Measurements from ENCODE around the gene JAM3.

Gene JAM3

GRCh38 chr11:134131628-134132244 is 62.9 kb downstream of the JAM3 start:
- H3K9me3 ChIP-seq (ENCODE audit: control insufficient read depth, low read length) = peaks cover 2% of the 10 kb centered on the region
- no peak overlapping the region for H3K4me3 ChIP-seq (ENCODE audit: insufficient read depth, low read depth, low read length)
- WGBS, 2 experiments = 93 to 96% methylated on average over 2 of the region's 2 CpGs
- no peaks in the 10 kb centered on the region for H3K36me3 ChIP-seq (ENCODE audit: control insufficient read depth, insufficient read depth, low read length)
- H3K27me3 ChIP-seq (ENCODE audit: control insufficient read depth, insufficient read depth, low read length, poor library complexity, severe bottlenecking) = no peaks in the 10 kb centered on the region
- no peak overlapping the region for H3K27ac ChIP-seq (ENCODE audit: insufficient read depth, low read depth, low read length, poor library complexity, severe bottlenecking)
- H3K4me1 ChIP-seq (ENCODE audit: control insufficient read depth, insufficient read depth, low read length) = no peaks in the 10 kb centered on the region

GRCh38 chr11:134132808-134133207 is 63.9 kb downstream of the JAM3 start:
- no peak overlapping the region for H3K4me3 ChIP-seq (ENCODE audit: insufficient read depth, low read depth, low read length)
- H3K27ac ChIP-seq (ENCODE audit: insufficient read depth, low read depth, low read length, poor library complexity, severe bottlenecking) = no peak overlapping the region
- H3K9me3 ChIP-seq (ENCODE audit: control insufficient read depth, low read length) = peaks cover 2% of the 10 kb centered on the region
- no peaks in the 10 kb centered on the region for H3K36me3 ChIP-seq (ENCODE audit: control insufficient read depth, insufficient read depth, low read length)
- H3K4me1 ChIP-seq (ENCODE audit: control insufficient read depth, insufficient read depth, low read length) = no peaks in the 10 kb centered on the region
- H3K27me3 ChIP-seq (ENCODE audit: control insufficient read depth, insufficient read depth, low read length, poor library complexity, severe bottlenecking) = no peaks in the 10 kb centered on the region

- Histone ChIP-seq H3K9me3 (ENCODE audit: control insufficient read depth, low read length) (peaks cover 2% of the 10 kb centered on the region), H3K36me3 (ENCODE audit: control insufficient read depth, insufficient read depth, low read length) (no peaks in the 10 kb centered on the region), H3K27ac (ENCODE audit: insufficient read depth, low read depth, low read length, poor library complexity, severe bottlenecking) (no peak overlapping the region), H3K27me3 (ENCODE audit: control insufficient read depth, insufficient read depth, low read length, poor library complexity, severe bottlenecking) (no peaks in the 10 kb centered on the region), H3K4me3 (ENCODE audit: insufficient read depth, low read depth, low read length) (no peak overlapping the region), H3K4me1 (ENCODE audit: control insufficient read depth, insufficient read depth, low read length) (no peaks in the 10 kb centered on the region)
- 91 to 100% methylated on average over 1 of the region's 1 CpG for WGBS, 2 experiments
Observed at GRCh38 chr11:134134167-134134566, 65.3 kb downstream of the JAM3 start.

DNA sequence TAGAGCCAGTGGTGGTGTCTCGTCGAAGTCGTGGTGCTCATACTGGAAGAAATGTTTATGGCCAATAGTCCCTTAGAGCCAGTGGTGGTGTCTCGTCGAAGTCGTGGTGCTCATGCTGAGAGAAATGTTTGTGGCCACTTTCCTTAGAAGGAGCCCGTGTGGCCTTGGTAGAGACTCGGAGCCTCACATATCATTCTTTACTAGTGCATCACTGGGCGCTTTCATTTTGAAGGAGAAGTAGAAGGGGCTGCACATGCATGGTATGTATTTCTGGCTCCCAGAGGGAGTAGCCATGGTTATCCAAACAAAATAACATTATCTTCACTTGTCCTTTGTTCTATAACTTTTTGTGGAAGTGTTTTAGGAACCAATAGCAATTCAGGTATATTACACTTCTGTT is 69.5 kb downstream of the JAM3 start:
- H3K27ac ChIP-seq (ENCODE audit: insufficient read depth, low read depth, low read length, poor library complexity, severe bottlenecking) = no peak overlapping the region
- no peak overlapping the region for H3K4me3 ChIP-seq (ENCODE audit: insufficient read depth, low read depth, low read length)
- no peaks in the 10 kb centered on the region for H3K4me1 ChIP-seq (ENCODE audit: control insufficient read depth, insufficient read depth, low read length)
- H3K27me3 ChIP-seq (ENCODE audit: control insufficient read depth, insufficient read depth, low read length, poor library complexity, severe bottlenecking) = no peaks in the 10 kb centered on the region
- H3K9me3 ChIP-seq (ENCODE audit: control insufficient read depth, low read length) = no peaks in the 10 kb centered on the region
- 95 to 97% methylated on average over 9 of the region's 9 CpGs for WGBS, 2 experiments
- peaks cover 19% of the 10 kb centered on the region for H3K36me3 ChIP-seq (ENCODE audit: control insufficient read depth, insufficient read depth, low read length)

- Histone ChIP-seq H3K27me3 (ENCODE audit: control insufficient read depth, insufficient read depth, low read length, poor library complexity, severe bottlenecking) (no peaks in the 10 kb centered on the region), H3K36me3 (ENCODE audit: control insufficient read depth, insufficient read depth, low read length) (peaks cover 29% of the 10 kb centered on the region), H3K9me3 (ENCODE audit: control insufficient read depth, low read length) (no peaks in the 10 kb centered on the region), H3K4me3 (ENCODE audit: insufficient read depth, low read depth, low read length) (no peak overlapping the region), H3K27ac (ENCODE audit: insufficient read depth, low read depth, low read length, poor library complexity, severe bottlenecking) (peak overlapping the region; percentile 33), H3K4me1 (ENCODE audit: control insufficient read depth, insufficient read depth, low read length) (no peaks in the 10 kb centered on the region)
- 88% methylated on average over 12 of the region's 12 CpGs for WGBS, 2 experiments
Observed at GRCh38 chr11:134139303-134139872, 70.5 kb downstream of the JAM3 start.

GRCh38 chr11:134139873-134140331 is 71.0 kb downstream of the JAM3 start:
- Histone ChIP-seq H3K36me3 (ENCODE audit: control insufficient read depth, insufficient read depth, low read length) (peaks cover 34% of the 10 kb centered on the region), H3K27ac (ENCODE audit: insufficient read depth, low read depth, low read length, poor library complexity, severe bottlenecking) (peak overlapping the region; percentile 33), H3K4me1 (ENCODE audit: control insufficient read depth, insufficient read depth, low read length) (no peaks in the 10 kb centered on the region), H3K4me3 (ENCODE audit: insufficient read depth, low read depth, low read length) (no peak overlapping the region), H3K9me3 (ENCODE audit: control insufficient read depth, low read length) (no peaks in the 10 kb centered on the region), H3K27me3 (ENCODE audit: control insufficient read depth, insufficient read depth, low read length, poor library complexity, severe bottlenecking) (no peaks in the 10 kb centered on the region)
- 83 to 85% methylated on average over 10 of the region's 10 CpGs for WGBS, 2 experiments

- no peak overlapping the region for H3K27ac ChIP-seq (ENCODE audit: insufficient read depth, low read depth, low read length, poor library complexity, severe bottlenecking)
- no peaks in the 10 kb centered on the region for H3K4me1 ChIP-seq (ENCODE audit: control insufficient read depth, insufficient read depth, low read length)
- WGBS, 2 experiments = 97 to 98% methylated on average over 7 of the region's 7 CpGs
- no peaks in the 10 kb centered on the region for H3K9me3 ChIP-seq (ENCODE audit: control insufficient read depth, low read length)
- no peak overlapping the region for H3K4me3 ChIP-seq (ENCODE audit: insufficient read depth, low read depth, low read length)
- no peaks in the 10 kb centered on the region for H3K27me3 ChIP-seq (ENCODE audit: control insufficient read depth, insufficient read depth, low read length, poor library complexity, severe bottlenecking)
- peaks cover 44% of the 10 kb centered on the region for H3K36me3 ChIP-seq (ENCODE audit: control insufficient read depth, insufficient read depth, low read length)
Observed at GRCh38 chr11:134140961-134141490, 72.2 kb downstream of the JAM3 start.

DNA sequence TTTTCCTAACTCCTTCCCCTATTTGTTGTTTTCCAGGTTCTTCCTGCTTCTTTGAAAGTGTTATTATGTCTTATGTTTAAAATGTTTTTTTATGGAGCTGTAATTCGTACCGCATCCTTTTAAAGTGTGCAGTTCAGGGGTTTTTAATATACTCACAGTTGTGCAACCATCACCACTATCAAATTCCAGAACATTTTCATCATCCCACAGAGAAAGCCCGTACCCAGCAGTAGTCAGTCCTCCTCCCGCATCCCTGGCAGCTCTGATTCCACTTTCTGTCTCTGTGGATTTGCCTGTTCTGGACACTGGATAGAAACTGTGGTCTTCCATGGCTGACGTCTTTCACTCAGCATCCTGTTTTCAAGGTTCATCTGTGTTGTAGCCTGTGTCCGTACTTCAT is 73.7 kb downstream of the JAM3 start:
- H3K36me3 ChIP-seq (ENCODE audit: control insufficient read depth, insufficient read depth, low read length) = peaks cover 54% of the 10 kb centered on the region
- H3K4me1 ChIP-seq (ENCODE audit: control insufficient read depth, insufficient read depth, low read length) = no peaks in the 10 kb centered on the region
- no peak overlapping the region for H3K4me3 ChIP-seq (ENCODE audit: insufficient read depth, low read depth, low read length)
- WGBS, 2 experiments = 93 to 94% methylated on average over 6 of the region's 6 CpGs
- H3K27ac ChIP-seq (ENCODE audit: insufficient read depth, low read depth, low read length, poor library complexity, severe bottlenecking) = no peak overlapping the region
- H3K9me3 ChIP-seq (ENCODE audit: control insufficient read depth, low read length) = no peaks in the 10 kb centered on the region
- H3K27me3 ChIP-seq (ENCODE audit: control insufficient read depth, insufficient read depth, low read length, poor library complexity, severe bottlenecking) = no peaks in the 10 kb centered on the region

DNA sequence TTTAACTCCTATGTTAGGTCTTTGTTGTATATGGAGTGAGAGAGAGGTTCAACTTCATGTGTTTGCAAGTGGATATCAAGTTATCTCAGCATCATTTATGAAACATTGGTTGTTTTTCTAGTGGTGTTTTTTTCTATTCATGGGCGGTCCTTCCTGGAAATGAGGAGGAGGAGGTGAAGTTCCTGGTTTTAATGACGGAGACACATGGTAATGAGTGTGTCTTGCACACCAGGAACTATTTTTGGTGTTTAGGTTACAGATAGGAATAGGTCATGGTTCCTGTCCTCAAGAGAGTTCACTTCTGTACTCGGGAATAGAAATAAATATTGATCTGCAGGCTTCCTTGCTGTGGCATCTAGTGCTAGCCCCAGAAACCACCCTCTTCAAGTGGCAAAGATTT is 74.9 kb downstream of the JAM3 start:
- peaks cover 58% of the 10 kb centered on the region for H3K36me3 ChIP-seq (ENCODE audit: control insufficient read depth, insufficient read depth, low read length)

GRCh38 chr11:134144744-134145143 is 75.9 kb downstream of the JAM3 start:
- H3K27ac ChIP-seq (ENCODE audit: insufficient read depth, low read depth, low read length, poor library complexity, severe bottlenecking) = no peak overlapping the region
- no peaks in the 10 kb centered on the region for H3K4me1 ChIP-seq (ENCODE audit: control insufficient read depth, insufficient read depth, low read length)
- no peaks in the 10 kb centered on the region for H3K27me3 ChIP-seq (ENCODE audit: control insufficient read depth, insufficient read depth, low read length, poor library complexity, severe bottlenecking)
- no peak overlapping the region for H3K4me3 ChIP-seq (ENCODE audit: insufficient read depth, low read depth, low read length)
- peaks cover 67% of the 10 kb centered on the region for H3K36me3 ChIP-seq (ENCODE audit: control insufficient read depth, insufficient read depth, low read length)
- 97% methylated on average over 5 of the region's 5 CpGs for WGBS, 2 experiments
- no peaks in the 10 kb centered on the region for H3K9me3 ChIP-seq (ENCODE audit: control insufficient read depth, low read length)

More for the DNA sequence above, 74.9 kb downstream of the JAM3 start:
- H3K9me3 ChIP-seq (ENCODE audit: control insufficient read depth, low read length) = no peaks in the 10 kb centered on the region
- no peaks in the 10 kb centered on the region for H3K27me3 ChIP-seq (ENCODE audit: control insufficient read depth, insufficient read depth, low read length, poor library complexity, severe bottlenecking)
- no peaks in the 10 kb centered on the region for H3K4me1 ChIP-seq (ENCODE audit: control insufficient read depth, insufficient read depth, low read length)
- 93 to 96% methylated on average over 3 of the region's 3 CpGs for WGBS, 2 experiments
- H3K27ac ChIP-seq (ENCODE audit: insufficient read depth, low read depth, low read length, poor library complexity, severe bottlenecking) = no peak overlapping the region
- no peak overlapping the region for H3K4me3 ChIP-seq (ENCODE audit: insufficient read depth, low read depth, low read length)
